ENCODE results near the gene TESPA1. TPM values are rescaled to one million over a fixed set of nuclear protein-coding genes. Genes with fewer than 3 reads are reported as not detected.
A peak's percentile ranks its signal among the peaks of the same experiment; 100 is the strongest.
"Not testable (repeated sequence)": the region's sequence is repeated elsewhere in the genome, so short reads cannot be mapped to it uniquely, and the experiment has no call there.

TESPA1 gene
- total RNA-seq, 4 donors from 2014 or later = 0.80 to 3.1 TPM; not detected in 2

DNA sequence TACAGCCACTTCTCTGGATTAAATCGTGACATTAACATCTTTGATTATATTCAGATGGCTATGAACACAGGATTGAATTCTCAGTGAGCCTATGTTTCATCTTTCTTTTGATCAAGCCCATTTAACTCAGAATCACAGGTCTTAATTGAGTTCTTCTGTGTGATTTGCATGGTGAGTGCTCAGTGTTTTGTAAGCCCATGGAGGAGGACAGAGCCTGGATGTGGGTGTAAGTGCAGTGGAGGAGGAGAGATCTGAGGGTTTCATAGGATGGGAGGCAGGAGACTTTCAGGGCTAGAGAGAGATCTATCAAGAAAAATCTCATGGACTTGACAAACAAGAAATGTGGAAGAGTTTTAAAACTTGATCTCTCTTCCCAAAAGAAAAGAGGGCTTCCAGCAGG, 5.3 kb upstream of the TESPA1 start:
- H3K27ac ChIP-seq = no peak overlapping the region
- H3K4me1 ChIP-seq = no peaks in the 10 kb centered on the region
- no peaks in the 10 kb centered on the region for H3K27me3 ChIP-seq
- no peaks in the 10 kb centered on the region for H3K9me3 ChIP-seq
- no peak for TF ChIP-seq EP300 (IDR thresholded peaks at IDR 0.05)
- TF ChIP-seq, protein P1, sequence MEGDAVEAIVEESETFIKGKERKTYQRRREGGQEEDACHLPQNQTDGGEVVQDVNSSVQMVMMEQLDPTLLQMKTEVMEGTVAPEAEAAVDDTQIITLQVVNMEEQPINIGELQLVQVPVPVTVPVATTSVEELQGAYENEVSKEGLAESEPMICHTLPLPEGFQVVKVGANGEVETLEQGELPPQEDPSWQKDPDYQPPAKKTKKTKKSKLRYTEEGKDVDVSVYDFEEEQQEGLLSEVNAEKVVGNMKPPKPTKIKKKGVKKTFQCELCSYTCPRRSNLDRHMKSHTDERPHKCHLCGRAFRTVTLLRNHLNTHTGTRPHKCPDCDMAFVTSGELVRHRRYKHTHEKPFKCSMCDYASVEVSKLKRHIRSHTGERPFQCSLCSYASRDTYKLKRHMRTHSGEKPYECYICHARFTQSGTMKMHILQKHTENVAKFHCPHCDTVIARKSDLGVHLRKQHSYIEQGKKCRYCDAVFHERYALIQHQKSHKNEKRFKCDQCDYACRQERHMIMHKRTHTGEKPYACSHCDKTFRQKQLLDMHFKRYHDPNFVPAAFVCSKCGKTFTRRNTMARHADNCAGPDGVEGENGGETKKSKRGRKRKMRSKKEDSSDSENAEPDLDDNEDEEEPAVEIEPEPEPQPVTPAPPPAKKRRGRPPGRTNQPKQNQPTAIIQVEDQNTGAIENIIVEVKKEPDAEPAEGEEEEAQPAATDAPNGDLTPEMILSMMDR (IDR thresholded peaks at IDR 0.05) = no peak
- H3K36me3 ChIP-seq = no peaks in the 10 kb centered on the region
- DNase-seq (ENCODE audit: low spot score in 2 of 2) = no peak
- H3K4me3 ChIP-seq = no peak overlapping the region
- 61% methylated on average over 1 of the region's 1 CpG for WGBS

DNA sequence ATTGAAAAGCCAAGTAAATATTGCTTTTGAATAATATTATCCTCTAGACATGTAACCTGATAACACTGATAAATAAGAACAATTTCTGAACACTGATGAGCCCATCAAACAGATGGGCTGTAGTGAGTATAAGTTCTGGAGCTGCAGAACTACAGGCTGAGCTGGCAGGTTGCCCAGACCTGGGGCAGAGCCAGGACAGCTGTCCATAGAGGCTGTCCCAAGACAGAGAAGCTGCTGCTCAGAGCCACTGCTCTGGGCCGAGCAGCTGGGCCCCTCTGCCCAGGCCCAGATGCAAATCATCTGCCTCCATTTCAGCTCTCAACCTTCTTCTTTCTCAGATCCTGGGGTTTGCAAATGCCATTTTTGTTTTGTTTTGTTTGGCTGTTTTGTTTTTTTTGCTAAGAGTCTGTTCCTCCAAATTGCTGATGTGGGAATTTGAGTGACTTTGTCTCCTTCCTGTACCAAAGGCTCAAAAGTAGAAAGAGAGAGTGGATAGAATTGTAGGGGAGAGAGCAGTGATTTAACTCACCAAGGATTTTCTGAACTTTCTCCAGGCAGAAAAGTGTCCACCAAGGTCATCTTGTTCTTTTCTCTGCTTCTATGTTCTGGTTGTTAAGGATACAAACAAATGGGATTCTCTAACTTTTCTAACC, 4.0 kb upstream of the TESPA1 start:
- H3K27me3 ChIP-seq = no peaks in the 10 kb centered on the region
- no peaks in the 10 kb centered on the region for H3K9me3 ChIP-seq
- DNase-seq (ENCODE audit: low spot score in 2 of 2) = peak in 1 of 2 donors; percentile 65
- TF ChIP-seq, protein P1 (IDR thresholded peaks at IDR 0.05) = no peak
- TF ChIP-seq EP300 (IDR thresholded peaks at IDR 0.05) (no peak), POLR2AphosphoS5 (IDR thresholded peaks at IDR 0.05) (no peak), POLR2A (IDR thresholded peaks at IDR 0.05) (no peak)
- H3K27ac ChIP-seq = no peak overlapping the region
- H3K36me3 ChIP-seq = no peaks in the 10 kb centered on the region
- H3K4me1 ChIP-seq = no peaks in the 10 kb centered on the region
- H3K4me3 ChIP-seq = no peak overlapping the region
- 26% methylated on average over 1 of the region's 1 CpG for WGBS

DNA sequence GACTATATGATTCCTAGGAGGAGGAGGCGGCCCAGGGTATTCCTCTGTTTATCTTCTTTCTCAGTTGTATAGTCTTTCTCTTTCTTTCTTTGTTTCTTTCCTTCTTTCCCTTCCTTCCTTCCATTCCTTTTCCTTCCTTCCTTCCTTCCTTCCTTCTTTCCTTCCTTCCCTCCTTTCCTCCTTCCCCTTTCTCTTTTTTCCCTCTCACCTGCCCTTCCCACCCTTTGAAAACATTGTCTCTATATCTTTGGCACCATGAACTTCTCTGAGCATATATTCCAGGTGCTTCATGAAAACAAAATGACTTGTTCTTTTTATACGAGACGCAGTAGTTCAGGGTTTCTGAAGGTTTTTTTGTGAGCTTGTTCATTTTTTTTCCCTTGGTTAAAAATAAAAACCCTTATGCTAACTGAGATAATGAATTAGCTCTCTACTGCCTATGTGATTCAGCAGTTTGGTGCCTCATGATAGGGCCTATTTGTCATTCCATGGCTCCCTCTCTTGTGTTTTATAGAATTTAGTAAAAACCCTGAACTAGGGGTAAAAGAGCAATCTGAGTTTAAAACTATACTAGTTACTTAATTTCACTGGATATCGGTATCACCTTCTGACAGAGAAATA, 3.2 kb upstream of the TESPA1 start:
- Histone ChIP-seq H3K36me3 (no peaks in the 10 kb centered on the region), H3K4me1 (no peaks in the 10 kb centered on the region), H3K4me3 (no peak overlapping the region), H3K27ac (no peak overlapping the region), H3K27me3 (no peaks in the 10 kb centered on the region), H3K9me3 (no peaks in the 10 kb centered on the region)
- no peak for DNase-seq (ENCODE audit: low spot score in 2 of 2)
- 65% methylated on average over 4 of the region's 4 CpGs for WGBS
- TF ChIP-seq POLR2A (IDR thresholded peaks at IDR 0.05) = no peak
- TF ChIP-seq POLR2AphosphoS5 (IDR thresholded peaks at IDR 0.05) = no peak
- no peak for TF ChIP-seq EP300 (IDR thresholded peaks at IDR 0.05)
- TF ChIP-seq, protein P1 (IDR thresholded peaks at IDR 0.05) = no peak

DNA sequence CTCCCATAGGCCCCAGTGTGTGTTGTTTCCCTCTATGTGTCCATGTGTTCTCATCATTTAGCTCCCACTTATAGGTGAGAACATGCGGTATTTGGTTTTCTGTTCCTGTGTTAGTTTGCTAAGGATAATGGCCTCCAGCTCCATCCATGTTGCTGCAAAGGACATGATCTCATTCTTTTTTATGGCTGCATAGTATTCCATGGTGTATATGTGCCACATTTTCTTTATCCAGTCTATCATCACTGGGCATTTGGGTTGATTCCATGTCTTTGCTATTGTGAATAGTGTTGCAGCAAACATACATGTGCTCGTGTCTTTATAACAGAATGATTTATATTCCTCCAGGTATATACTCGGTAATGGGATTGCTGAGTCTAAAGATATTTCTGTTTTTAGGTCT, 2.2 kb upstream of the TESPA1 start:
- H3K4me3 ChIP-seq; H3K36me3 ChIP-seq; H3K4me1 ChIP-seq; H3K27me3 ChIP-seq; H3K27ac ChIP-seq; DNase-seq (ENCODE audit: low spot score in 2 of 2); H3K9me3 ChIP-seq: not testable (repeated sequence)
- WGBS = 87% methylated on average over 3 of the region's 3 CpGs

DNA sequence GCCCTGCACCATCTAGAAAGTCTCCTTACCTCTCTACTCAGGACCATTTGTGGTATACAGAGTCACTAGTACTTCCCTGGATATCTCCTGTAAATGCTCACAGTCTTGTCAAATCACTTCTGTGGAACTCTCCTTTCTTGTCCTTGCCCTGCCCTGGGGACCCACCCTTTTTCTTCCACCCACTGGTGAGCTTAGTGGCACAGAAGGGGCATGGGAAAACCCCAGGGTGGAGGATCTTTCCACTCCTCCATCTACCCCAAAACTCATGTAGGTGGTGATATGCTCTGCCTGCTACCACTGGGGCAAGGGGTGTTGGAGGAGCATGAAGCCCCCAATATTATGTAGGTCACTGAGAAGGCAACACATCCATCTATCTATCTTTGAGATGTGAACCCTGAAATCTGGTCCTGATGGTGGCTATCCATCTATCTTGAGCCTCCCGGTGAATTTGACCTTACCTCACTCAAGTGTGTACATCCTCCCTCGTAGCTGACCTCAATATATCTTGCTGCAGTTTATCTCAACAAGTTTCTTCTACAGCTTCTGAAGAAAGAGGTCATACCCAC, 943 bp downstream of the TESPA1 start:
- TF ChIP-seq POLR2A (IDR thresholded peaks at IDR 0.05) = no peak
- TF ChIP-seq, protein P1 (IDR thresholded peaks at IDR 0.05) = no peak
- TF ChIP-seq POLR2AphosphoS5 (IDR thresholded peaks at IDR 0.05) = no peak
- TF ChIP-seq EP300 (IDR thresholded peaks at IDR 0.05) = no peak
- no peaks in the 10 kb centered on the region for H3K9me3 ChIP-seq
- no peak for DNase-seq (ENCODE audit: low spot score in 2 of 2)
- H3K4me1 ChIP-seq = no peaks in the 10 kb centered on the region
- no peaks in the 10 kb centered on the region for H3K27me3 ChIP-seq
- H3K36me3 ChIP-seq = no peaks in the 10 kb centered on the region
- peak overlapping the region; percentile 21 for H3K4me3 ChIP-seq
- no peak overlapping the region for H3K27ac ChIP-seq
- WGBS = 81% methylated on average over 2 of the region's 2 CpGs

Measured in suprapubic skin (tissue), 4 donors.